AG04449 (cell line): ENCODE data around the gene ATP11B.

Source experiments
- CTCF ChIA-PET: fragments of 350-600 bp; formaldehyde crosslinking; extraction: SDS; loops from one replicate; lab custom pipeline; 2021; ENCODE audit warnings: antibody characterized with exemption; lab: Yijun Ruan, JAX
- POLR2A ChIA-PET: fragments of 400-600, 350-600 bp; formaldehyde crosslinking; extraction: SDS; loops from one replicate; lab custom pipeline; 2020; ENCODE audit warnings: antibody characterized with exemption, inconsistent platforms; lab: Yijun Ruan, JAX
- DNase-seq: peaks from one replicate; pipeline ENCODE4 v3.0.0-alpha.2; 2010; ENCODE audit warnings: low read depth, low spot score
- H3K4me3 ChIP-seq: 2 replicates; pipeline ENCODE4 v1.5.1; 2011; ENCODE audit warnings: low read depth, mild to moderate bottlenecking, control low read depth, low read length
- CTCF ChIP-seq: IDR thresholded peaks from one replicate; pipeline ENCODE4 v1.5.1; 2011; ENCODE audit warnings: mild to moderate bottlenecking, moderate library complexity, low read length, control low read depth, inconsistent platforms; ENCODE audit not compliant: insufficient read depth; ENCODE audit errors: missing control alignments

The ATP11B gene

GRCh38 chr3:182965861-182966366 lies 172.6 kb downstream of the ATP11B start:
- H3K4me3 ChIP-seq, result no peak overlapping the region
- POLR2A ChIA-PET, result no interaction called here
- TF ChIP-seq CTCF, result no peak
- DNase-seq, result no peak
- CTCF ChIA-PET, result interaction anchor here (1.0 kb wide), 1 partner anchor 10 kb away, joined by 3 read pairs; no protein-coding TSS in a partner anchor

DNA sequence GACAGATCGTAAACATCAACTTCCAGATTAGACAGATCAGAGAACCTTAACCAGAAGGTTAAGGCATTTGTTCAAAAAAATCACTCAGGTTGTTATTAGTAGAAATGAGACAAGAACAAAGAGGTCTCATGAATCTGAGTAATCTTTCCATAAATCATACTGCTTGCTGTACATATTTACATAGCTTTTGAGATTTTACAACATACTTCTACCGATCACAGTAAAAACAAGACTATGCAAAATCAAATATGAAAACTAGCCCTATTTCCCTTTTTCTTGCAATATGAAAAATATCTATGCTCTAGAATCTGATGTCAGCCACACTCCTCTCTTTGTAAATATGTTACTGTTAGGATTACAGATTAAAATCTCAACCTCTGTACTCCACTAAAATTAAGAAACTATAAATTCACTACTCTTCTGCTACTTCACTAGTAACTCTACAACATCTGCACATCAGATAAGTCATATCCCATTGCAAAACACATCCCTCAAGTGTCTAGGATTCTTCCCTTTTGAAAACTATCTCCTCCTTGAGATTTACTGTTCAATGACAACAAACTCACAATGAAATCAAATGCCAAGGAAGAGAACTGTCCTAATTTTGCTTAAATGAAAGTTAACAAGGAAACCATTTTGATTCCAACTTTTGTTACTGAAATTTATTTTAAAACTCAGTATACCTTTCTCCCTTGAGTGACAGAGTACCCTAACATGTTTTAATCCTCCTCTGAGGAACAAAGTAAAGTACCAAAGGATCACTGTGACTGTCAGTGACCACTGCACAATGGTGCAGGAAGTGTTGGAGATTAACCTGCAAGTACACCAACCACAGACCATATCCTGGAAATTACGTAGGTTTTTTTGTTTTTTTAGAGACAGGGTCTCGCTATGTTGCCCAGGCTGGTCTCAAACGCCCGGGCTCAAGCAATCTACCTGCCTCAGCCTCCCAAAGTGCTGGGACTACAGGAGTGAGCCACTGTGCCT lies 174.2 kb downstream of the ATP11B start:
- H3K4me3 ChIP-seq, result no peak overlapping the region
- POLR2A ChIA-PET, result no interaction called here
- CTCF ChIA-PET, result no interaction called here
- TF ChIP-seq CTCF, result no peak
- DNase-seq, result no peak

DNA sequence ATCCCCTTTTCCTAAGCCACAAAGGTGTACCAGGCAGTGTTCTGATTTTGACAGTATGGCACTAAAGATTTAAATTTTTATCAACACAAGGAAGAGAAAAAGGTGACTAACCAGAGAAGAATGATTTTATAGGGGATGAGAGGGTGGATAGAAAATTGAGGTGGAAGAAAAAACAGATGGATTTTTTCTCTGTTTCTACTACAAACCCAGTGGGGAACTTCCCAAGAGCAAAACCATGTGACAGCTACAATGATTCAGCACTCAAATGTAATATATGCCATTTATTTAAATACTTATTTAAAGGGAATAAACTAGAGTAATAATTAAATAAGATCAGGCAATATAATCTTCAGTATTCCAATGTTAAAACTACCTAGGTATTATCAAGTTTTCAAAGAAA lies 176.0 kb downstream of the ATP11B start:
- no peak for TF ChIP-seq CTCF
- no peak overlapping the region for H3K4me3 ChIP-seq
- ChIA-PET POLR2A (no interaction called here), CTCF (interaction anchor here (0.6 kb wide), 1 partner anchor 12 kb away, joined by 4 read pairs; no protein-coding TSS in a partner anchor)
- DNase-seq, result peak; percentile 40

- ChIA-PET CTCF (interaction anchor here (0.8 kb wide), 1 partner anchor 12 kb away, joined by 4 read pairs; no protein-coding TSS in a partner anchor), POLR2A (no interaction called here)
- no peak overlapping the region for H3K4me3 ChIP-seq
- DNase-seq, result no peak
- TF ChIP-seq CTCF, result no peak
These were observed 176.5 kb downstream of the ATP11B start for GRCh38 chr3:182969853-182970252.

DNA sequence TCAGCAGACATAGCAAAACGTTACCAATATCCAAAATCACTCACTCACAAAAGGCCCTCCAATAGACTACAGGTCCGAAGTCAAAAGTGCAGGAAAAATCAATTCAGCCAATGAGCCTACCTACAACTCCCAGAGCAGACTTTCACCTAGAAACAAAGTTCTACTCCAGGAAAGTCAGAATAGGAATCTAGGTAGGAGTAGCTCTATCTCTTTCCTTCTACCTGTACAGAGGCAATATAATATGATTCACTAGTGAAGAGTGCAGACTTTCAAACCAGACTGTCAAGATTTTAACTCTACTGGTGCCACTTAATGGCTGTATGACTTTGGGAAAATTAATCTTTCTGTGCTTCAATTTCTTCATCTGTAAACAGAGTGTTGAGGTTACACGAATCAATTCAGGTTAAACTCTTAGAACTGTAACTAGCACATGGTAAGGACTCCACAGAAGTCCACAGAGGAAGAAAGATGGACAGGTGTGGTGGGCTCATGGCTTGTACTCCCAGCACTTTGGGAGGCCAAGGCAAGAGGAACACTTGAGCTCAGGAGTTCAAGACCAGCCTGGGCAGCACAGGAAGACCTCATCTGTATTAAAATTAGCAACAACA lies 177.6 kb downstream of the ATP11B start:
- ChIA-PET CTCF (interaction anchor here (0.8 kb wide), 1 partner anchor 11 kb away, joined by 4 read pairs; no protein-coding TSS in a partner anchor), POLR2A (no interaction called here)
- H3K4me3 ChIP-seq, result no peak overlapping the region
- no peak for DNase-seq
- no peak for TF ChIP-seq CTCF
